Right hindlimb (tissue), 1 donor: ENCODE measurements around the gene ERI3.

ENCODE experiments used
- DNase-seq: peaks from one replicate; pipeline ENCODE4 v3.0.0-alpha.2; 2018

ERI3 gene

DNA sequence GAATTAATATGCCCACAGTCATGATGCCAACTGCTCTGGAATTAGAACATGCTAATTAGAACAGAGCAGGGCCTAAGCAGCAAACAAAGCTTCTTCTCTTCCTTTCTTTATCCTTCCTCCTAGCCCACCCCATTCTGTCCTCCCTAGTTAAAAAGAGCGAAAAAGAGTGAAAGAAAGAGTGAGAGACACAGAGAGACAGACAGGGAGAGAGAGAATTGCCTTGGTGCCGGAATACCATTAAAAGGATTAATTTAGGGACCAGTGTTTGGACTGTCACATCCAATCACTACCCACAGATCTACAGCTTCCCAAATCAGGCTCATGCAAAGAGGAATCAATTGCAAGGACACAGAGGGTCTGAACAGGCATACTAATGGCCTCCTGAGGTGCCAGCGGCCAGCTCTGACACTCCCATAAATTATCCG is 7.0 kb downstream of the ERI3 start:
- DNase-seq, result no peak

- DNase-seq, result peak; percentile 43
Observed at GRCh38 chr1:44347280-44347679, 7.8 kb downstream of the ERI3 start.

- no peak for DNase-seq
Observed at GRCh38 chr1:44346878-44347277, 8.2 kb downstream of the ERI3 start.

DNA sequence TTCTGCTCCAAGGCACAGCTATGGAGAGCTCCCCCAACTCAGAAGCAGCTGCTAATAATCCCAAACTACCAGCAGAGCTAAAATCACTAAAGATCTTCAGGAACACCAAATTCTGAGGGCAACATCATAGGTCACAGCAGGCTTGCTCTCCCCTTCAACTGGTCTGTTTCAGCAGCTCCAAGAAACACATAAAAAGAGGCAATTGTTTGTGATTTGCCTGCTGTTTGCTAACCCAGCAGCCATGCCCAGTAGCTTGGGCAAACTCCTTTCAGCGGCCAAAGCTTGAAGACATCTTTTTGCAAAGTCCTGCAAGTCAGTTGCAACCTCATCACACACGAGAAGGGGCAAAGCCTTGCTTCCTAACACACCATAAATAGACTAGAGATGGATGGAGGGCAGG is 8.9 kb downstream of the ERI3 start:
- no peak for DNase-seq

GRCh38 chr1:44345187-44345775 is 9.8 kb downstream of the ERI3 start:
- DNase-seq, result no peak

GRCh38 chr1:44339731-44340130 is 15.3 kb downstream of the ERI3 start:
- no peak for DNase-seq

- no peak for DNase-seq
Observed at GRCh38 chr1:44338136-44338535, 16.9 kb downstream of the ERI3 start.

DNA sequence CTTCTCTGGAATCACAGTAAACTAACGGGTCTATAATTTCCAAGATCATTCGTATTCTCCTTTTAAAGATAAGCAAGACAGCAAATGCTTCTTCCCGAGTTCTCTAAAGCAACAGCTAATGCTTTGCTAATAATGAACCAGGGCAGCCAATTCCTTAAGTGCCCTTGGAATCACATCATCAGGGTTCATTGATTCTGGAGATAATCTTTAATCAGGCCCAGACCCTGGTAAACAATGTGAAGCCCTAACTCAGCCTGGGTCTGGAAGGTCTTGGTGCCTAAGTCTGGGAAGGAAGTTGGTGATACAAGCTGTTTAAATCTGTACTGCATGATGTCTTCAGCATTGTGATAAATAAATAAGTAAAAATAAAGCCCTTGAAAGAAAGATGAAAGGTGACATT is 18.4 kb downstream of the ERI3 start:
- no peak for DNase-seq

- no peak for DNase-seq
Observed at GRCh38 chr1:44334968-44335367, 20.1 kb downstream of the ERI3 start.

DNA sequence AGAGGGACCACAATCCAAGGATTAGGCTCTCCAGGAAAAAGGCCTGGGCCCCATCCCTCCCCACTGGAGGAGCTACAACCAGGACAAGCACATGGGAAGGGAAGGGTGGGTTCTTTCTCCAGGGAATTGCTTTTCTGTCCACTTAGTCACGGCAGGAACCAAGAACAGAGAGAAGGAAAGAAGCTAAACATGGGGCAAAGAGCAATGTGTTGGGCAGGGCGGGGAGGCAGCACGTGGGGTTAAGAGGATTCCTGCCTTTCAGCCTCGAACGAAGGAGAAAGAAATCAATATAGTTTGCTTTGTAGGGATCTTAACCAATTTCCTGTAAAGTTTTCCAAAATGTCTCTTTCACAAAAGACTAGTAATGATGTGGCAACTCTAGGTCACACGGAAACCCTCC is 21.7 kb downstream of the ERI3 start:
- DNase-seq, result no peak

DNA sequence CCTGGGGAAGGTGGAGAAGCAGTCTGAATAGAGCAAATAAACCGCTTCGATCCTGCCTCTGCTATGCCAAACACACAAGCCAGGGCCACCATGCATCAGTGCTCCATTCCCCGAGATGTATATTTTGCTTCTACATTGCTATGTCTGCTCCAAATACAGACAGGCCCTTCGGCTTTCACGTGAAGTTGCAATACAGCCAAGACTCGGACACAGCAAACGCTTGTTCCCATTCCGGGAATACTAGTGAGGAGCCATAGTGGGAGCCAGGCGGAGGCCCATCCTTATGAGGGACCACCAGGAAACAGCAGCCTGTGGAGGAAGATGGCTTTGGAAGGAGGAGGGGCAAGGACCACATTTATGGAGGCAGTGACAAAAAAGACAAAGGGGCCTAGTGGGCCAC is 22.6 kb downstream of the ERI3 start:
- no peak for DNase-seq

- DNase-seq, result no peak
Observed at GRCh38 chr1:44330935-44331334, 24.1 kb downstream of the ERI3 start.

GRCh38 chr1:44328671-44329416 is 26.2 kb downstream of the ERI3 start:
- no peak for DNase-seq

GRCh38 chr1:44327679-44328491 is 27.2 kb downstream of the ERI3 start:
- peak; percentile 53 for DNase-seq

DNA sequence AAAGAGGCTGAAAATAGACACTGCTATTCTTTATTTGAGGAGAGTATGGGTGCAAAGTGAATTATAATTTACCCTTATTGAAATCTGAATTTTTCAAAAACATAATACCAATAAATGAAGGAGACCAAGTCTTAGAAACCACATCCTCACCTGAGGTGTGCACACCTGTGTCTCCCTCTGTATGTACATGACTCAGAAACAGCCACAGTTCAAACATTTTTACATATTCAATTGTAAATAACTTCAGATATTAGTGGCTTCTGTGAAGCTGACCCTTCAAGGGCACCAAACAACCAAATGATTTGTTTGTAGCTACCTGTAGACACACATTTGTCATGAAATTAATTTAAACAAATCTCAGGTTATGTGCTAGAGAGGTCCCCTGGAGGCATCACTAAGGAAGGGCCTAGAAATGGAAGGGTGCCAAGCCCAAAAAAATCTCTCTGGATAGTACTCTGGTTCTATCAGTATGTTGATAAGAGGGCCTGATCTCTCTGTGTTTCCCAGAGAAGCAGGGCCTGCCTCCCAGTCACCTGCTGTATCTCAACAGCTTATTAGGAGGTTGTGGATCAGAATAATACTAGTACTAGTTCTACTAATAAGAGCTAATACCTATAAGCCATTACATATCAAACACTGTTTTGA is 28.1 kb downstream of the ERI3 start:
- DNase-seq, result no peak

DNA sequence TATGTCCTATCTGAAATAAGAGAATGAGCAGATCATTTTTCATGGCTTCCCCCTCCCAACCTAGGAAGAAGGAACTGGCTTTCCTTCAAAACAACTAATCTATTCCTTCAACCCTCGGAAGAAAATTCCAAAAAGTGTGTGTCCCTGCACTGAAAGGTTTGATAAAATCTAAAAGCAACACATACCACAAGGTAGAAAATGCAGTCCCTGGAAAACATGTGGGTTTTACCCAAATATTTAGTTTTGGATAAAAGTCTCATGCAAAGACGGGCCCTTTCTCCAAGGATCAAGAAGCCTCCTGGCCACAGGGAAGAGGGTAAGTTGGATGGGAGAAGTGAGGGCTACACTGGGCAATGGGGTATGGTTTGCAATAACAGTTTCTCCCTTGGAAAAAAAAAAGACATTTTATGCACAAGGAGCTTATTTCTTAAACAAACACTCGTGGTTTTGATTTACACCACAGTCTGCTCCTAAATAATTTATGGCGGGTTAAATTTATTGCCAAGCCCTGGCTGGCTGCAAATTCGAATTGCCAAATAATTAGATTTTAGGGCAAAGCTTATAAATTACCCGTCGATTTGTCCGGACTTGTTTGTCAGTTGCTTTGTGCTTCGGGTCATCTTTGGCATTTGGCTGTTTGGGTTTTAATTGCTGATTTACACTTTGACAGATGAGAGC is 28.9 kb downstream of the ERI3 start:
- DNase-seq, result no peak

DNA sequence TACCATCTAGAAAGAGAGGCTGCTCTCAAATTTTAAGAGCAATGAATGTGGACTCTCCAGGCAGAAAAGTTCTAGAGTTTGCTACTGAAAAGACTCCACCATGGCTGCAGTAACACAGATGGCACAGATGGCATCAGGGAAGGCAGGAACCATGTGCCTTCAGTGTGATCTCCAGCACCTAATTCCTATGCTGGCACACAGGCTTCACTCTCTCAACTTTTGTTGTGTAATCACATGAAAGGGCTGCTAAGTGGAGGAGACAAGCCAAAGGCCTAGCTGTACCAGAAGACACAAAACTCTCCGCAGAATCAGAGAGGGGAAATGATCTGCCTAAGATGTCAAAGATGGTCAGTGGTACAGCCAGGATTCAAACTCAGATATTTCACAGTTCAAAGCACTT is 31.1 kb downstream of the ERI3 start:
- DNase-seq, result no peak

GRCh38 chr1:44322367-44322766 is 32.7 kb downstream of the ERI3 start:
- no peak for DNase-seq

- DNase-seq, result no peak
Observed at GRCh38 chr1:44321466-44321865, 33.6 kb downstream of the ERI3 start.

GRCh38 chr1:44318097-44319088 is 36.7 kb downstream of the ERI3 start:
- DNase-seq, result peak; percentile 31

GRCh38 chr1:44316231-44316759 is 38.8 kb downstream of the ERI3 start:
- no peak for DNase-seq
